NCI-H446 treated with DMSO at 0.1 percent for 48 hours (cell line): ENCODE results near the gene MATN1.

Experiments used
- DNase-seq: peaks from one replicate; lab custom pipeline; 2025; lab: John Stamatoyannopoulos, UW

The MATN1 gene

DNA sequence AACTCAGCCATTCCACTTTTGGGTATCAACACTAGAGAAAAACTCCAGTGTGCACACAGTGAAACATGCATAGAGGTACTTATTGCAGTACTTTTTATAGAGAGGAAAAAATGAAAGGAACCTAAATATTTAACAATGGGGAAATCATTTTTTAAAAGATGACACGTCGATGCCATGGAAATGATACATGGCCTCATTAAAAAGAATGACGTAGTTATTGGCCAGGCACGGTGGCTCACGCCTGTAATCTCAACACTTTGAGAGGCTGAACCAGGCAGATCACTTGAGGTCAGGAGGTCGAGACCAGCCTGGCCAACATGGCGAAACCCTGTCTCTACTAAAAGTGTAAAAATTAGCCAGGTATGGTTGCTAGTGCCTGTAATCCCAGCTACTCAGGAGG lies 42.5 kb downstream of the MATN1 start:
- DNase-seq, result no peak

DNA sequence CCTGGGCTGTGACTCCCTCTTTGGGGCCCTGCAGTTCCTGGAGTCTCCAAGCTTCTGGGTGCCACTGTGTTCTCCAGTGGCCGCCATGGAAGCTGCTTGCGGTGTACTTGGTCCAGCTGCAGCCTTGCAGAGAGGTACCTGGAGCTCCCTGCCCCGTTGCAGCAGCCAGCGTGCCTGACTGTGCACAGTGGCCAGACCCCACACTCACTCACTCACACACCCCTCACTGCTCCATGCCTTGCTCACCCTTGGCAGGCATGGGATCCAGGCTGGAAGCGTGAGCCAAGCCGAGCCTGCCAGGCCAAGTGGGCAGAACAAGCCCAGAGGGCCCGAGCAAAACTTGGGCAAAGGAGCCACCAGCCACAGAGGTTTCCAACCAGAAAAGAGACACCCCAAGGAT lies 43.0 kb downstream of the MATN1 start:
- DNase-seq, result no peak

DNA sequence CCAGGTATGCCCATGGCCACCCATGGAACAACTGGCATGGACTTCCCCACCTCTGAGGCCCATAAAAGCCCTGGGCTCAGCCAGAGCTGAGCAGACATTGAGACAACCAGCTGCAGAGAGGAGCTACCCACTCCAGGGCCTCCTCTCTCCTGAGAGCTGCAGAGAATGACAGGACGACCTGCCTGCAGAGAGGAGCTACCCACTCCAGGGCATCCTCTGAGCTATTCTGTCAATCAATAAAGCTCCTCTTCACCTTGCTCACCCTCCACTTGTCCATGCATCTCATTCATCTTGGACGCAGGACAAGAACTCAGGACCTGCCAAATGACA lies 43.4 kb downstream of the MATN1 start:
- no peak for DNase-seq

DNA sequence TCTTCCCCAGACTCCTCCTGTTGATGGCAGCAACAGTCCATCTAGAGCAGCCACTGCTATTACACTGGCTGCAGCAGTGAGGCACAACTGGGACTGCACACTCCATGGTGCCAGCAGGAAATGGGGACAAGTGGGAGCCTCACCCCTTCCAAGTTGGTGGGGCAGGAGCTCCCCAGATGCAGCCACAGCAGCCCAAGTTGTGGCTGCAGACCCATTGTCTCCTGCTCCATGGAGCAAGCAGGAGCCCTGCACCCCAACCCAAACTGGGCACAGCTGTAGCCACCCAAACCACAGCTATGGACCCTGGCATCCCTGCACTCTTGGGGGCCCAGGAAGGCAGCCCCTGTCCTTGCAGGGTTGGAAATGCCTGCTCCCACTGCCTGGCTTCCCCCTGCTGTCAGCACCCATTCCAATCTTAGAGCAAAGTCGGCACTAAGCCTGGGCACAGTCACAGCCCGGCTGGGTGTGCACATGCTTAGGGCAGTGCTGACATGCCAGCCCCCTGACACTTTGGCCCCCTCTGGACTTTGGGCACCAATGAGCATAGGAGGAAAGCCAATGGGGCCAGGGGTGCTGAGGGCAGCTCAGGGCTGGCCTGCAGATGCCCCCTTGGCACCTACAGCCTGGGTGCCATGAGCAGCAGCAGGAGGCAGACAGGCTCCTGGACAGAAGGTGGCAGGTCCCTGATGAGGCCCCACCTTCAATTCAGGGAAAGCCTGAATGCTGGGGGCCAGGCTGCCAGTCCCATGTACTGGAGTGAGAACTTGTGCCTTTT lies 44.0 kb downstream of the MATN1 start:
- DNase-seq, result no peak

DNA sequence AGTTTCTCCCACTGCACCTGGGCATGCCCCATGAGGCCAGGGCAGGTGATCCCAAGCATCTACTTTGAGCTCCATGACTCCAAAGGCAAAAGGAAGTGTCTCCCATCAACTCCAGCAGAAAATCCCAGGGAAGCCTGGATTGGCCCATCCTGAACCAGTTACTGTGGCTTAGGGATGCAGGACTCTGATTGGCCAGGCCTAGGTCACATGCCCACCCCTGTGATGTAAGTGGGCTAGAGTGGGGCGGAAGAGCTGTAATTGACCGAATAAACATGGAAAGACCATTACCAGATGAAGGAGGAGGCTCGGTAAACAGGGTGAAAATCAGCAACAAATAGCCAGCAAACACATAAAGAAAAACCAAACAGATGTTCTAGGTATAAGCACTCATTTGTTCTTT lies 45.2 kb downstream of the MATN1 start:
- no peak for DNase-seq

DNA sequence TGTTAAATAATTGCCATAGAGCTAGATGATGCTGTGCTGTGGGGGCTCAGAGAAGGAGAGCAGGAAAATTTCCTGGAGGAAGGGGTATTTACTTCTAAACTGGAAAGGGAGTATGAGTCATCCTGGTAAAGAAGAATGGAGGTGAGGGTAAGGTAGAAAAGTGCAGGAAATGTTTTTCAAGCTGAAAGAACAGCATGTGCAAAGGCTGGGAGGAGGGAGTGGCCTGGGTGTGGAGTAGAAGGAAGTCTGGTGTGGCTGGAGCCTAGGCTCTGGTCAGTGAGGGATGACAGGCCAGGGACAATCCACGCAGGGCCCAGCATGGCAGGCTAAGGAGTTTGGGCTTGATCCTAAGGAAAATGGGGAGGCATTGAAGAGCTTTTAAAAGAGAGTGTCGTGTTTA lies 45.9 kb downstream of the MATN1 start:
- no peak for DNase-seq

DNA sequence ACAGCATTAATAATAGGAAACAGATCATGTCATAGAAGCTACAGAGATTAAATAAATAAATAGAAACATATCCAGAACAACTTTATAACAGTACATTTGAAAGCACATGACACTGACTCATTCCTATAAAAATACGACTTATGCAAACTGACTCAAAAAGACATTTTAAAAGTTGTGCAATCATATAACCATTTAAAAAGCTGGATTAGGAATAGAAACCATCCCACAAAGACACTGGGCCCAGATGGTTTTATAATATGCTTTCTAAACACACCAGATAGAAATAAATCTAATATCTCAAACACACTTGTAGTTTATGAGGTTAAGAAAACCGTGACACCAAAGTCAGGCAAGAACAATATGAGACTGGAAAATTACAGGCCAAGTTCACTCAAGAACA lies 47.6 kb downstream of the MATN1 start:
- no peak for DNase-seq

DNA sequence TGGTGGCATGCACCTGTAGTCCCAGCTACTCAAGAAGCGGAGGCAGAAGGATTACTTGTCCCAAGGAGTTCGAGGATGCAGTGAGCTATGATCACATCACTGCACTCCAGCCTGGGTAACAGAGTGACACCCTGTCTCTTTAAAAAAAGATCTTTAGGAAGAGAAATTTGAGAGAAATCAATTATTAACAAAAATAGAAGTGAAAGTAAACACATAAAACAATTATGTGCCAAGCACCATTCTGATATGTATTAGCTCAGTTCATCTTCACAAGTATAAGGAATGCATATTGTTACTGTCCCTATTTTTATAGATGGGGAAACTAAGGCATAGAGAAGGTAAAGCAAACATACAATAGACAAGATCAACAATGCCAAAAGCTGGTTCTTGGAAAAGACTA lies 48.1 kb downstream of the MATN1 start:
- DNase-seq, result no peak

DNA sequence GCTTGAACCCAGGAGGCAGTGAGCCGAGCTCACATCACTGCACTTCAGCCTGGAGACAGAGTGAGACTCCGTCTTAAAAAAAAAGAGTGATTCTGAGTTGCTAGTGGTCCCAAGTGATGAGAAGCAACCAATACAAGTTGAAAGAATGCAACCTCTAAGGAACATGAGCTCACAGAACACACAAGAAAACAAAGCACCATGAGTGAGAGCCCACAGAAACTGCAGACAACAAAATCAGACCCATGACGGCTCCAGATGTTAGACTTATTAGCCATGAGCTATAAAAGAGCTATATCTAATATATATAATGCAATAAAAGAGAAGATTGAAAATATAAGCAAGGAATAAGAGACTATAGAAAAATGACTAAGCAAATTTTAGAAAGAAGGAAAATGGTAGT lies 50.0 kb downstream of the MATN1 start:
- DNase-seq, result no peak

DNA sequence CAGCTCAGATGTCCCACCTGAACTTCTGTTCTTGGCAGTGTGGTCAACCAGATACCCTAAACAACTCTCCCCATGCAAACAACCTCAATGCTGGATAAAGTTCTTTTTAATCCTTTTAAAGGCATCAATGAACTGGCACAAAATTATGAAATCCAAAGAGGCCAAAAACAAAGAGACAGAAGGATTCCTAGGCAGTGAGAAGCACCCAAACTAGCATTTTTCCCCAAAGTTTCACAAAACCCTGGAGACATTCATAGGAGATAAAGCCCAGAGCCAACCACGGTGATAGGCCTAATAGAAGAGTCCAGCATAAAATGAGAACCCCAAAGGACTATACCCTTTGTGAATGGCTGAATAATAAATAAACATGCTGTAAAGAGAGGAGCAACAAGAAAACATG lies 50.7 kb downstream of the MATN1 start:
- DNase-seq, result no peak

DNA sequence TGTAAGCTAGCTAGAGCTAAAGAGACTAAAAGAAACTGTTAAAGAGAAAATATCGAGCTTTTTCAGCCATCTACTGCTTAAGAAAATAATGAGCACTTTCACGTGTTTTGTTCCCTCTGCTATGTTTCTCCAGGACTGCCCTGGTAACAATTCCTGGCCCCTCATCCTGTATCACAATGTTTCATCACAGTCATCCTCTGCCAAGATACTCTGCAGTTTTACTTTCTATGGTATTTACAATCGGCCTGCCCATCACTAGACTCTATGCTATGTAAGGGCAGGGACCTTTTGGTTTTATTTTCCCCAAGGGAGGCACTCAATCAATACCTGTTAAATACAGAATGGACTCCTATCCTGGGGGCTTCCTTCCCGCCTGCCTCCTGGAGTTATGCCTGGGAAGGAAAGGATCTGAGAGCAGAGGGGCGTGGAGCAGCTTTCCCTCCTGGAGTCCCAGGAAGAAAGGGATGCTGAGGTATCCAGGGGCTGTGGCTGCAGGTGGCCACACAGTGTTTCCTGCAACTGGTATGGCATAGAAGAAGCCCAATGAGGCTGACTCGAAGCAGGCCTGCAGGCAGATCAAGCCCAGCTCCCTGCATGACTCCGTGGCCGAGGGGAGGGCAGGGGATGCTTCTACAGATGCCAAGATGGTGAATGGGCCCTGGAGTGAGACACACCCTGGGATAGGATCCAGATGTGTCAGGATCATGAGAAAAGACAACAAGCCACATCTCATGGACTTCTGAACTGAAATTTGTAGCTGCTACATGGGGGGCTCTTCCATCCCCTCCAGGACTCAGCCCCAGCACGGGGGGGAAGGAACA lies 52.9 kb downstream of the MATN1 start:
- DNase-seq, result no peak

DNA sequence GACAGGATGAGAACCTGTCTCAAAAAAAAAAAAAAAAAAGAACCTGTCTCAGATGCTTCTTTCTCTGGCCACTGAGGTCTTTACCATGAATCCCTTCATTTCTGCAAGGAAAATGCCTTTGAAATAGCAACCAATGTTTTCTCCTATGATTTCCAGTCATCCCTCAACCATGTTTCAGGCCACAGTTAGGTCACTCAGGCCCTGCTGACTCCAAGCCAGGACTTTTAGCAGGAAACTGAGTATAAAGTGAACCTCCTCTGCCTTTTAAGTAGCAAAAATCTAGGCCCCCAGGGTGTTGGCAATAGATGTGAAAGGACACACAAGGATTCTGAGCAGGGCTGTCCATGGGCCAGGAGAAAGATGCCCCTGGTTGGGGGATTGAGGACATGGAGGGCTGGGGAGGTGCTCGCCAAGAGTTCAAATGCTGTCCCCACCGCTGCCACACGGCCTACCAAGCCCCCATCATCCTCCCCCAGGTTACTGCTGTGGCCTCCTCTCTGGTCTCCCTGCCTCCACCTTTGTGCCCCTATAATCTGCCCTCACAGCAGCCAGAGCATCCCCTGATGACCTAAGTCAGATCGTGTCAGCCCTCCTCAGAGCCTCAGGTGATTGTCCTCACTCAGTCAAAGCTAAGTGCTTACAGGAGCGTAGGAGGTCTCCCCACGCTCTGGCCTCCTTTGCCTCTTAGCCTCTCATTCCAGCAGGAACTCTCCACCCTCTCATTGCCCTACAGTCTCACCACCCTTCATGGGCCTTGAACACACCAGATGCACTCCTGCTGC lies 54.6 kb downstream of the MATN1 start:
- DNase-seq, result no peak

DNA sequence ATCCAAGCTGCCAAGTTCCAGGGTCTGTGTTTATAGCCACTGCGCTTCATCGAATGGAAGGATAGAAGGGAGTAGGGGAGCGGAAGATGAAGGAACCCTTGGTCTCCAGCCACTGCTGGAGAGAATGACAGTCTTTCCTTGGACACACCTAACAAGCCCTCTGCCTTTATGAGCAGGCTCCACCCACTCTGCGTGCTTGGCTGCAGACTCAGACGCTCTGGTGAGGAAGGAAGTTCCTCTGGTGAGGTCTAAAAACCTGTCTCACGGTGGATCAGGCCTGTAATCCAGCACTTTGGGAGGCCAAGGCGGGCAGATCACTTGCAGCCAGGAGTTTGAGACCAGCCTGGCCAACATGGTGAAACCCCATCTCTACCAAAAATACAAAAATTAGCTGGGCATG lies 55.4 kb downstream of the MATN1 start:
- DNase-seq, result no peak

DNA sequence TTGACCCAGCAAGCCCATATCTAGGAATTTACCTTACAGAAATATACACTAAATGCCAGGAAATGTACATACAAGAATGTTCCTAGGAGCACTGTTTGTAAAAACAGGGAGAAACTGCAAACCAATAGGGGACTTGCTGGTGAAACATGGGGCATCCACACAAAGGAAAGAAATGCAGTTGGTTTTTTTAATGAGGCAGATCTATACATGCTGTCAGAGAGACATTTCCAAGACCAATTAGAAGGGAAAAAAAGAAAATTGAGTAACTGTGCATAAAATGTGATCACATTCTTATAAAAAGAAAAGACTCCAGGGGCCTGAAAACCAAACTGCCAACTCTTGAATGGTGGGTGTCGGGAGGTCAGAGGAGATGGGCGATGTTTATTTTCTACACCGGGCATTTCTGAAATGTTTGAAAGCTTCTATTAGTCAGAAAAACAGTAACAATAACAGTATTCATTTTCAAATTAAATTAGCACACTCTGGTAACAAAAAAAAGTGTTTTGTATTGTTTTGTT lies 56.6 kb downstream of the MATN1 start:
- no peak for DNase-seq

DNA sequence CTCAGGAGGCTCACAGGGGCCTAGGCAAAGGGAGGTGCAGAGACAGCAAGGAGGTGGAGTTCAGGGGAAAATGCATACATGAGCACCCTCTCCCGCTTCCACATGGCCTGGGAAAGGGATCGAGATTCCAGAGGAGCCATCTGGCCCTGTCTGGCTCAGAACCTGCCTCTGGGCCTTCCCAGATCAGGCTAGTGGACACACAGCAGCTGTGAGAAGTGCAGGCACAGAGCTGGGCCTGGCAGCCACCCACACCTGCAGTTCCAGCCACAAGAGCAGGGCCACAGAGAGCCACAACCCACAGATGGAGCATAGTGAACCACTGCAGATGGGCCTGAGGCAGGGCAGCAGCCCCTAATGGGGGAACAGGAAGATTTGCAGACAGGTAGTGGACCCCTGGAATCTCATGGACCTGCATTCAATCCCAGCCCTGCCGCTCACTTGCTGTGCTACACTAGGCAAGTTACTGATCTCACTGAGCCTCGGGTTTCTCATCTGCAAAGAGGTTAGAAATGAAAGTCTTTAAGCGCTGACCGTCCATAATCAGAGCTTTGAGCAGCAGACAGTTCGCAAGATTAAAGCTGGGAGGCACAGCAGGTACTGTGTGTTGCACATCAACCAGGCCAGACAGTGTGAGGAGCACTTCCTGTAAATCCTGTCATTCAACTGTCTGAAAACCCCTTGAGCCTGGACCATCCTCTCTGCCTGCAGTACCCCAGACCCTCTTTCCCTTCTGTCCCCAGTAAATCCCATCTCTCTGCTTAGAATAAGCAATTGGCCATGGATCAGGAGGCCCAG lies 58.0 kb downstream of the MATN1 start:
- DNase-seq, result peak; percentile 9

DNA sequence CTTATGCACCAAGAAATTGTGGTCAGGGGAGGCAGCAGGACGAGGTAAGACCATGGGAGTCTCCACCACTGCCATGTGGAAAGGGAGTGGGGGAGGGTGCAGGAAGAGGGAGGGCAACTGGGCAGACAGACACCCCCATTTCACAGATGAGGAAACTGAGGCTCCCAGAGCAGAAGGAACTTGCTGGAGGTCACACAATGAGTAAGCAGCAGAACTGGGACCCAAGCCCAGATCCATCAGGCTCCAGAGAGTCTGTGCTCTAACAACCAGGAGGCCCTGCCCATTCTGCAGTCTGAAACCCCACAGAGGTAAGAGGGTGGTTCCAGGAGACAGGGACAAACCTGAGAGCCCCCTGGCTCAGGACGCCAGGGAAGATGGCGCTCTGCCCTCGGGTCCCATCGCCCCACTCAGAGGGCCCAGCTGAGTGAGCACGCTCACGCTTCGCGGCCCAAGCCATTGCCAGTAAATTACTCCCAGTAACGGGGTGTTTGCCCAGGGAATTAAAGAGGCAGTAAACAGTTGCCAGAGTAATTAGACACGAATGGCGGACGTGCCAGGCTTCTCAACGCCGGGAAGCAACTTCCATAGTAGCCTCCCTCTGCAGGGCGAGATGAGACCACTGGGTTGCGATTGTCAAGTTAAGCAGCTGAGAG lies 59.2 kb downstream of the MATN1 start:
- DNase-seq, result peak; percentile 36

DNA sequence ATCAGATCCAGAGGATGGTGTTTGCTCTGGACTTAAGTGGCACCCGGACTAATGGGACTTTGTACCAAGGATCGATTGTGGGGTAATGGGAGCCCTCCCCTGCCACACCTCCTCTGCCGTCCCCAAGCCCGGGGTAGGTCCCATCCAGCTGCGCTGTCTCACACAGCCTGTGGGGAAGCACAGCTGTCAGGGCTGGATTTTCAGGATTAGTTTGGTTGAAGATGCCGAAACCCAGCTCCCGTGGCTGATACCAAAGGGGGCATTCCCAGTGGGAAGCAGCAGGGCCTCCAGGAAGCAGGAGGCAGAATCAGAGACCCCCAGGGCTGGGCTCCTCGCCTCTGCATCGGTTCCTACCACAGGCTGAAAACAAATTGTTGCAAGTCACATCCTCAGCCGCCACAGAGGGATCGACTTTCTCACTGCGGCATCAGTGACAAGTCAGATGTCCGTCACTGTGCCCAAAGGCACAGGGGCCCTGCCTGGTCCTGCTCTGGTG lies 59.7 kb downstream of the MATN1 start:
- no peak for DNase-seq

DNA sequence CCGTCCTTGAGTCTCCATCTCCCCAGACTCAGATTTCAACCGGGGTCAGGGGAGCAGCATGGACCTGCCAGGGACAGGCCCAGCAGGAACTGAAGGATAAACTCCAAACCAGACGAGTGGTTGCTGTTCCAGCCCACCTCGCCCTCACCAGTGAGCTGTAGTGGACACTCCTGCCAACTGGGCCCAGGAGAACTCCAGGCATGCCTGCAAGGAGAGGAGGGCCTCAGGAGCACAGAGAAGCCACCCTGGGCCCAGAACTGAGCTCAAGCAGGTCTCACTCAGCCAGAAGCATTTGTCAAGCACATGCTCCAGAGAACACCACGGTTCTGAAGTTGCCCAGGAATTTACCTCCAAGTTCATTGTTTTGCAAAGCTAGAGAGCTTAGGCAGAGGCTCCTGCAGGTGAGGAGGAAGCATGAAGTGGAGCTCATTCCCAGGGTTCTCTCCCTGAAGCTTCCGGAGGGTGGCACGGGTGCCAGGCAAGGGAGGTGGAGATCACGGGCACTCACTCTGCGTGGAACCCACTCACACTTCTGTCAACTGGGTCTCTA lies 61.0 kb downstream of the MATN1 start:
- no peak for DNase-seq

DNA sequence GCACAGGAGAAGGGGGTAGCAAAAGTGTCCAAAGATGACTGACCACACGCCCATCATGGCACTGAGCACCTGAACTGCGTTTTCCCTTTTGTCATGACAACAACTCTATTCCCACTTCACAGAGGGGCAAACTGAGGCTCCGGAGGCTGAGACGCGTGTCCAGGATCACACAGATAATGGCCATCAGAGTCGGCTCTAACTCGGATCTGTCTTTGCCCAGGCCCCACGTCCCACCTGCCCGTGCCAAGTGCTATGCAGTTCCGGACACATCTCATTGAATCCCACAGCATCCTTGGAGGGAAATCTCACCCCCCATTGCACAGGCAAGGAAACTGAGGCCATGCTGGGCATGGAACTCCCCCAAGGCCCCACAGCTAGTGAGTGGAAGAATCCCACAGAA lies 62.1 kb downstream of the MATN1 start:
- DNase-seq, result no peak
